ENCODE data around the gene WRNIP1.
A peak's percentile ranks its signal among the peaks of the same experiment; 100 is the strongest.
"Not testable (repeated sequence)": the region's sequence is repeated elsewhere in the genome, so short reads cannot be mapped to it uniquely, and the experiment has no call there.

Gene WRNIP1

DNA sequence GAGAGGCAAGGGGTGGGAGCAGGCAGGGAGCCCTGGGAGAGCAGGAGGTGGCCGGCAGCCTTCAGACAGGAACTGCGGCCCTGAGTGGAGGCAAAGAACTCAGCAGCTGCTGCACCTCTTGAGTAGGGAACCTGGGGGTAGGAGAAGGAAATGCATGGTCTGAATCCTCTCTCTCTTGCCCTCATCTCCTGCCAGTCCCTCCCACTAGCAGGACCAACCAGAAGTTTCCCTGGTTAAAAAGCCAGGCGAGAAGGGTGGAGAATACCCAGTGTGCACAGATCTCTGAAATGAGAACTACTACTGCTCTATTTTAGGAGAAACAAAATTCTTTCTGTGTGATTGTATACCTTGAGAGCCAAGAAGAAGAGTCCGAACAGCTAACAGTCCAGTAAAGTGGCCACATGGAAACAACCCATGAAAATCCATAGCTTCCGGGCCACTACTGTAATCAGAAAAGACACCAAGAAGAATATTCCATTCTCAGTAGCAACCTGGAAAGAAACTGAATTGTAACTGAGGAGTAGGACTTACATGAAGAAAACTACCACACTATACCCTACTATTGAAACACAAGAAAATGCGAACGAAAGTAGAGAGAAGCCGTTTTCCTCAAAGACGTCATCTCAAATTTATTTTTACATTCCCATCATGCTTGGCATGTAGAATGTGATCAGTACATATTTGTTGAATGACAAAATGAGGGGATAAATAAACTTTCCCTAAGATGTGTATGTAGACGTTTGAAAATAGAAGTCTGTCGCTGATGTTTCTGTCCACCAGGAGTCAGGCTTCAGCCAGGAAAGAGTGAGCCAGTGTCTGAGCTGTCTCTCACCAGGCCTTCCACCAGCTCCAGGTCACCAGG, 25.6 kb downstream of the WRNIP1 start:
- peak; percentile 87 for DNase-seq

DNA sequence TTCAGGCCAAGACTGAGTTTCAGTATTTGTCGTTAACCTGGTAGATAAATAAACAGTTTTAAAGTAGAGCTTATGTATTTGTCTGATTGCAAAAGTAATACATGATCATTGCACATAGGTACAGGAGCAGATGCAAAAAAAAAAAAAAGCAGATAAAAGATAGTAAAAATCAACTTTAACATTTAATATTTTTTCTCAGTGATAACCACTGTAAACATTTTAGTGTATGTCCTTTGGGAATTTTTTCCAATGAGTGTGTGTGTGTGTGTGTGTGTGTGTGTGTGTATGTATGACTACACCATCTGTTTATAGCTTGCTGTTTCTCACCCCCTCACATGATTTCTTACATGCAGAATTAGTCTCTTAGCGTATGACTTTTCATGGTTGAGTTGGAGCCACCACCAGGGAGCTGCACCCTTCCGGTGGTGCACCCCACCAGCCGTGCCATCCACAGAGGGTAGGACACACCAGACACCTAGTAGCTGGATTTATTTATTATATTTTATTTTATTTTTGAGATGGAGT, 26.3 kb downstream of the WRNIP1 start:
- DNase-seq, result no peak

DNA sequence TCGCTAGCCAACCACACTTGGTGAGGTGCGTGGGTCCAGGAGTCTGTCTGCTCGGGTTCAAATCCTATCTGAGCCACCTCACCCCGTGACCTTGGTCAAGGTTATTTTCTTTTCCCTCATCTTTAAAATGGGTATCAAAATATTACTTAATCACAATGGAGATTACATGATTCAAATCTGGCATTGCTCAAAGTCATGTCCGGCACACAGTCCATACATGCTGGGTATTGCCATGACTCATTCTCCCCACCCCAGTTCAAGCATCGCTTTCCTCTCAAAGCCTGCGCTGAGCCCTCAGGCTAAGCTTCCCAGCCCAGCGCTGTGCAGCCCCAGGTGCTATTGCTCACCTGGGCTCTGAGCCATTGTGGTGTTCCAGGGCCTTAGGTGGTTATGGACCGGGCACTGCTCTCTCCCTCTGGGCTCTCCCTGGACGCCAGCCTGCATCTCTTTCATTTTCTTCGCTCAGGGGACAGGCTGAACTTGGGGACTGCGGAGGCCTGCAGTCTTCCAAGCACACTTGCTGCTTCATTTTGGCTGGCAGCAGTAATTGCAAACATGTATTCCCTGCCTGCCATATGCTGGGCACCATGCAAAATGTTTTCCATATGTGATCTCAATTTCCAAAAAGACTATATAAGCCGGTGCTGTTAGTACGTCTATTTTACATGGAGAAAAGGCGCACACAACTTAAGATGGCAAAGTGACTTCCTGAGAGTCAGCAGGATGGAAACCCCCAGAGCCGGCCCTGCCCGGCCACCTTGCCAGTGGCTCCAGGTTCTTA, 27.3 kb downstream of the WRNIP1 start:
- no peak for DNase-seq

DNA sequence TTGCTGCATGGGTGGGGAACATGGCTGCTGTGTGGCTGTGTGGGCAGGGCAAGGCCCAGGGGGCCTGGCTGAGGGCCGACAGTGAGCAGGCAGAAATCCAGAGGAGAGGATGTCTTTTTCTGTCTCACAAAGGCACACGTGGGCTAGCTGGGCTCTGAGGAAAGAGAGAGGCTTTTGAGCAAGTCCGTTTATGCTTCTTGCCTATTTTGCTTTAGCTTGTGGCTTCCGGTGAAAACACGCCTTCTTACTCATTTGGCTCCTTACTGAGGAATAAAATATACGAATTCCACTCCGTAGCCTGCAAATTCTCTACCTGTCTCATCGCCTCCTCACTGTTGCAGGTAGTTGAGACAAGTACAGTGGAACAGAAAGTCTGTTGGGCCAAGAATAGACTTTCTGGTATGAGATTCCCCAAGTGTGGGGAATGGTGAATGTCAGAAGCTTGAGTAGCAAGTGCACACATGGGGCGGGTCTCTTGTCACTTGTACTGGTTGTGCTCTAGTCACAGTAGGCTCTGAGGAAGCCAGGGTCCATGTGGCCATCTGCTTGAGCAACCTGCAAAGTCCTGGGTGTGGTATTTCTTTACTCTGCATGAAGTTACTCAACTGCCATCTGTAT, 28.4 kb downstream of the WRNIP1 start:
- no peak for DNase-seq

DNA sequence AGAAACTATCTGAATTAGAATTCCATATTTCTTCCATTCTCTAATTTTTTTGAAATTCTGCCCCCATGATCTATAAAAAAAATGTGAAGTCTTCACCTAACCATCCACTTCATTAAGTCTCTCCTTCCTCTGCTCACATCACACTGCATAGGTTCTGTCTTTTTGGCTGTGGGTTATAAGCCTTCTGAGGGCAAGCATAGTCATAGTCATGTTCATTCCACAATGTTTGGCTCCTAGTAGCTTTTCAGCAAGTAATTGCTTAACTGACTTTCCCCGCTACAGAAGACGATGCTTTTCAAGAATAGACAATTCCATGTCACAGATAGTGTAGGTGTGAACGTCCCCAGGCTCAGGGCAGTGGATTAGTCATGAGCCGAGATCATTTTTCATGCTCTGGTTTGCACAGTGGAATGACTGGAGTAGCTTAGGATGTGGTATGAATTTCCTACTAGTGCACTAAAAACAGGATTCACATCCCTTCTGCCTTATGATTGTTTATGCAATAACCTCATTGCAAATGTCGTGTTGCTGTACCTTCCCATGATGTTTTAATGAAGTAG, 29.1 kb downstream of the WRNIP1 start:
- DNase-seq, result no peak

DNA sequence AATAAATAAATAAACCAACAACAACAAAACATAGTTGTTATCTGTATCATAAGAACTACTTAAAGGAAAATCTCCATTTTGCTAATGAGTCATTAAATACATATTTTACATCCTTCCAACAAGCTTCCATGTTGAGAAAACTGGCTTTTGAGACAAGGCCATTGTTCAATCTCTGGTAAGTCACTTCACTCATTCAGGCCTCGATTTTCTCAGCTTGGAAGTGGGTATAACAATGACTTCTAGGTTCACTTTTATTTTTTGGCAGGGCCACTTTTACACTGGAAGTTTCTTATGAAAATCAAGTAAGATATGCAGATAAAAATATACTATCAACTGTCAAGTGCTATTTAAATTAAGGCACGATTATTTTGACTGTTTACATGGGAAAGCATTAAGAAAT, 30.0 kb downstream of the WRNIP1 start:
- no peak for DNase-seq

DNA sequence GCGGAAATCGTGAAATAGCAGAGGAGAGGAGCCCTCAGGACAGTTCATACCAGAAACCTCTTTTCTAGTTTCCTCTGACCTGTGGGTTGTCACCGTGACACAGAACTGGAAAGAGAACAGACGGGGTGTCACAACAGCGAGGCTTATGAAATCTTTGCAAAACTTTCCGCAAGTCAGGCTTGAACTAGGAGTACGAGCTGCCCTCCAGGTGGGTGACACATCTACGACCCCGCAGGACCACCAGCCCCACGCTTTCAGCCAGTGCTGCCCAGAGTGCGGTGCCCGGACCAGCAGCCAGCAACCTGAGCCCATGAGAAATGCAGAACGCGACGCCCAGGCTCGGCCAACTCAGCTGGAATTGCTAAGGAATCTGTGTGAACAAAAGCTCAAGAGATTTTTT, 30.8 kb downstream of the WRNIP1 start:
- DNase-seq, result no peak

DNA sequence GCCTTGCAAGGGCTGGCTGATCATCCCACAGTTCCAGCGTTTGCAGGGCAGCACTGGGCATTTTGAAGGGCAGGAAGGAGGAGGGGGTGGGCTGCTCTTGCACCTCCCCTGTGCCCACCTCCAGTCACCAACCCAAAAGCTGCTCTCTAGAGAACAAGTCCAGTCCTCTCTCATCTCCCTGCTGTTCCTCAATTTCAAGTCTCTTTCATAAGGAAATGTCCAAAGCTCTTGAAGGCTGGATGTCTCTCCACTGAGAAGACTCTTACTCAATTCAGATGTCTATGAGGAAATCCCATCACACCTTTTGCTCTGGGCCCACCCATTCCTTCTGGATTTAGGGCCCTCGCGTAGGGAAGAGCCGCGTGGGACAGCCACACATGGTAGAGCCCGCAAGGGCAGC, 31.7 kb downstream of the WRNIP1 start:
- DNase-seq, result no peak

DNA sequence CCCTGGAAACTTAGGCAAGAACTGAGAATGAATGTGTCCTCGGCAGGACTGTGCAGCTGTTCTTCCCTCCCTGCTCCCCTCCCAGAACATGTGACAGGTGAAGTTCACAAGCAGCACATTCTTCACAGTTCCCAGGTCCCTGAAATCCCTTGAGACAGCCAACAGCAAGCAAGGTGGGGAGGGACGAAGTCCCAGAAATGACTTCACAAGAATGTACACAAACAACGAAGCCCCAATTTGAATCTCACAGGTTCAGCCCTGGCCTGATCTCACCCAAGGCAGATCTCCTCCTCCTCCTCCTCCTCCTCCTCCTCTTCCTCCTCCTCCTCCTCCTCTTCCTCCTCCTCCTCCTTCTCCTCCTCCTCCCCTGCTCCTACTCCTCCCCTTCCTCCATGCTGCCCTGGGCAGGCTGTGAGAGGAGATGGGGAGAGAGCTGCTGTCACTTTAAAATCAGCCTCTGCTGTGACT, 32.4 kb downstream of the WRNIP1 start:
- no peak for DNase-seq

DNA sequence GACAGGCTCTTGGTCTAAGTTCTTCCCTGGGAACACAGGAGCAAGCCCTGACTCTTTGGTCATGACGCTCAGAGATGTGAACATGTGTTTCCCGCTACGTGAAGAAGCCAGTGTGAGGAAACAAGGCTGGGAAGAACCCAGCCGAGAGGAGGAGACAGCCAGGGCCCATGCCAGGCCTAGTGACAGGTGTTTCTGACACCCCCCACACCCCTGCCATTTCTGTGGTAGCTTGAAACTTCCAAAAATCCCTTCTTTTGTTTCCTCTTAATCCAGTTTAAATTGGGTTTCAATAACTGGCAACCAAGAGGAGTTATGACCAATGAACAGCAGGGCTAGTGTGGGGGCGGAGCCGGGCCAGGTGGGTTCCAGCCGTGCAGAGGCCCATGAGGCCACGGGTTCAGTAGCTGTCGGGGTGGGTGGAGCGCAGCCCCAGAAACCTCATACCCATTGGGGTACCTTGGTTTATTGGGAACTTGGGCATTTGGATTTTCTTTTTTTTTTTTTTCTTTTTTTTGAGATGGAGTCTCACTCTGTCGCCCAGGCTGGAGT, 33.5 kb downstream of the WRNIP1 start:
- no peak for DNase-seq

DNA sequence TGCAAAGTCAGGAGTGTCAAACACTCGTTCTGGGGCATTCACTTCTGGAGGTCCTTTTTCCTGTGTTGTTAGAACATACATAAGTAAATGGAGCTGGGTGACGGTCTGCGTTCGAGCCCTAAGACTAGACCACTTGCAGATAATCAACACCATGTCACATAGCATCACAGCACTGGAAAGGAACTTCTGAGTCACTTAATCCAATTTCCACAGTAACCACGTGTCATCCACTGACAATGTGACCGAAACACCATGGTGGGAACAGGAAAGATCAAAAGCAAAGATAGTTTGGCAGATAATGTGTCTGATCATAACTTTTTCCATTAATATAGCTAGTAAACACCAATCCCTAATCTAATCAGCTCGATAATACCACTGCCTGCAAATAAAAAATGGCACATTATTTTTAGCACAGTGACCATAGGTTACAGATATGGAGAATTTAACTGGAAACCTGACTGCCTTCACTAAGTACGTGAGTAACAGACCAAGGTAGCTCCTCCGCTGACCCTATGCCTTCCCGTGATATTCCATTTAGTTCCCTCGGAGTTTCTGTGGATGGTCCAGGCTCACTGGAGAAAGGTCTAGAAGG, 34.8 kb downstream of the WRNIP1 start:
- no peak for DNase-seq

DNA sequence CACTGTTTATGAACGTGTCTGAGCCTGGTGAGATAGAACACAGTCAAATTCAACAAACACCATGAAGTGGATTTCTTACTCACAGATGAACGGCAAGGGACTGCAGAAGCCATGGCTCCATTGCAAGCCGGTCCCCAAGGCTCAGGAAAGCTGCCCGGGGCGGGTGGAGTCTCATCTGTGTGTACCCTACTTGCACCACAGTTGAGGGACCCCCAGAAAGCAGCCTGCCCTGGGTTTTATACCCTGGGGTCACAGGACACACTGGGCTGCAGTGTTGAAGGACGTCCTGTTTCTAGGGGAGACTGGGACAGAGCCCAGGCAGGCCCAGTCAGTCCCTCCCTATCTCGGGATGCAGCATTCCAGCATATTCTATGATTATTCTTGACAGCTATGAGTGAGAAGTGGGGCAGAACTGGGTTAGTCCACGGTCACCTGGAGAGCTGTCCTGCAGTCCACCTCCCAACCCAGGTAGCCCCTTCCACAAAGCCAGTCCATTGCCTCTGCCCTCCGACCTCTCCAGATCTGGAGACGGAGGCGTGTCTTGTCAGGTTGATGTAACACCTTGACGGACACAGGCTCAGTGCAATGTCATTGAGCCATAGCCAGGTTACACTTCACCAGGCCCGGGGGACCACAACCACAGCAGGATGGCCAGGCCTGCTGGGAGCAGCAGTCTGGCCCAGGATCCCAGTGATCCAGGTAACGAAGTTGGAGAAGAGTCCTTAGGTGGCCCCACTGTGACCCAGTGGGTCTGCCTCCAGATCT, 35.5 kb downstream of the WRNIP1 start:
- DNase-seq, result no peak

DNA sequence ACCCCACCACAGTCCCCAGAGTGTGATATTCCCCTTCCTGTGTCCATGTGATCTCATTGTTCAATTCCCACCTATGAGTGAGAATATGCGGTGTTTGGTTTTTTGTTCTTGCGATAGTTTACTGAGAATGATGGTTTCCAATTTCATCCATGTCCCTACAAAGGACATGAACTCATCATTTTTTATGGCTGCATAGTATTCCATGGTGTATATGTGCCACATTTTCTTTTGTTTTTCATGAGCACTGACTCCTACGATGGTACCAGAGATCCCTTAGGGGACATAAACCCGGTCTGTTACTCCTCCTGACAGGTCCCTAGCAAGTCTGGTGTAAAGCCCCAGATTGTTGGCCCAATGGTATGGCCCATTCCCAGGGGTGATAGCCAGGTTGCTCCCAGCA, 36.5 kb downstream of the WRNIP1 start:
- DNase-seq, result not testable (repeated sequence)

DNA sequence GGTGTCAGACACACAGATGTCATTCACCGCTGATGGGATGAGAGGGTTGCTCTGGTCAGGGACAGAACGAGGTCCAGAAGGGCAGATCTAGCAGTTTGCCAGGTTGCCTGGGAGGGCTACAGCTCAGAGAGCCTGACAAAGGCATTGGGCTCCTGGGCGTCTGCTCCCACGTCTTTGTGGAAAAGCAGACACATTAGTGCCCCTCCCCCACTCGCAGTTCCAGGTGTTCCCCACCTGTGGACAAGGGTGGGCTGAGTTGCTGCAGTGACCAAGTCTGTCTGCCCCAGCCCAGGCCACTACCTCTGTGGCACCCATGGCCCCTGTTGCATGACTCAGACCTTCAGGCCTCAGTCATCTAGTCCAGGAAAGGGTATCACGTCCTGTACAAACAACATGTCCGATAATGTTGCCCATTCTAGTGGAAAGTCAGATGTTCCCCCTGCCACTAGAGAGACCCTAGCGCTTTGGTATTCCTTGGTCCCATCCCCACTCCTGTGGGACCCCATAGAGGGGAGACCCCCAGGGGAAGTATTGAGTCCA, 37.4 kb downstream of the WRNIP1 start:
- no peak for DNase-seq

DNA sequence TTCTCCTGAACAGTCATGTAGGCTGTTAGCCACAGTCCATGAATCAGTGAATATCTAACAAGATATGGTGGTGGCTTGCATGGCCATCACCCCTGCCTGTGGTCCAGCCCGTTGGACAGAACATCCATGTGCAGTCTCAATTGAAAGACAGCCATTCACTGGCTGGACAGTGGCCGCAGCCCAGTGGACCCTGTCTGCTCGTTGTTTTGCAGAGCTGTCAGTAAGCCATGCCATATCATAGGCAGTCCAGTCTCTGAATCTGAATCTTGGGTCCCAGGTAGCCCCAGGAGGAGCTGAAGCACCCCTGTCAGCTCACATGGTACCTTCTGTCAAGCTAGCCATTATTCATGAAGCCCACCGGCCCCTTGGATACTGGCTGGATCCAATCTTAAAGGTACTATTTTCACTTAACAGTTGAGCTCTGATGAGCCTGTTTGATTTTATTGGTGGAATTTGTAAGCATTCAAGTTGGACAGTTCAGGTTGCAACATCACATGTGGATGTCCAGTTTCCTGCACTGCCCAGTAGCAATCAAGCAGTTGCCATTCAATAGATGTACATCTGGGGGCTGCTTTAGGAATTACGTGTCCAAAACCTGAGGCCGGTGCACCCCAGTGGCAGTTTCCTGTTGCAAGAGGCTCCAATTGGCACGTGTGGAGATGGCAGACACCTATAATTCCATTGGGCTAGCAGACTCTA, 38.7 kb downstream of the WRNIP1 start:
- no peak for DNase-seq

DNA sequence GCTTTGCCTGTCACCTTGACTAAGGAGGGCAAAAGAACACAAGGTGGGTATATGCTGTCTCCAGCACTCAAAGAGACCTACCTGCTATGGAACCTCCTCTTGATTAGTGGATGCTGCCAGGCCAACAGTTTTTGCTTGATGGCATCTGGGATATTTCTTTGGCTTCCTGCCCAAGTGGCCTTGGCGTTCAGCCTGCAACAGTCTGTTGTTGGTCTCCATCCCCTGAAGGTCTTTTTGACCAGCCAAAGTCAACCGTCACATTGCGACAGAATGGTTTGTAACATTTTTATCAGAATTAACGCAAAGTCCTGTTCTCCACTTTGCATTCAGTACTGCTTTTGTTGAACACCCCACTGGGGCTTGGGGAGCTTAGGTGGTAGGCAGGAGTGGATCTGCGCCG, 39.3 kb downstream of the WRNIP1 start:
- no peak for DNase-seq

DNA sequence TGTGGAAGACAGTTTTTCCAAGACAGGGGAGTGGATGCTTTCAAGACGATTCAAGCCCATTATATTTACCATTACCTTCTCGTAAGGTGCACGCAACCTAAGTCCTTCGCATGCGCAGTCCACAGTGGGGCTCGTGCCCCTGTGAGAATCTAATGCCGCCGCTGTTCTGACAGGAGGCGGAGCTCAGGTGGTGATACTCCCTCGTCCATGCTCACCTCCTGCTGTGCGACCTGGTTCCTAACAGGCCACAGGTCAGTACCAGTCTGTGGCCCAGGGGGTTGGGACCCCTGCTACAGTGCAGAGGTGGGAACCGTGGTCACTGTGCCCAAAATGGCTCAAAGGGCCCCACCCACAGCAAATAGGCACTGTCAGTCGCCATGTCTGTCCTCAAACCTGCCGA, 39.8 kb downstream of the WRNIP1 start:
- no peak for DNase-seq

DNA sequence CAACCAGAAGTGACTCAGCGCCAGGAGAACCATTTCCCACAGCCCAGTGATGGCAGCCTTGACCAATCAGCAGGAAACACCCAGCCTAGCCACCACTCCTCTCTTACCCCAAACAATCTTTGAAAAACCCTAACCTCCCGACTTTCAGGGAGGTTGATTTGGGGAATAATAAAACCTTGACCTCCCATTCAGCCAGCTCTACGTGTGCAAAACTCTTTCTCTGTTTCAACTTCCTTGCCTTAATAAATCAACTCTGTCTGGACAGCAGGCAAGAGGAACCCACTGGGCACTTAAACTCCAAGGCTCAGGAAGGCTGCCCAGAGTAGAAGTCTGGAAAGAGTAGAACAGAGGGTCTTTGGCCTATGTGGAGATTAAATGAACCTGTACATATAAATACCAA, 41.5 kb downstream of the WRNIP1 start:
- no peak for DNase-seq

DNA sequence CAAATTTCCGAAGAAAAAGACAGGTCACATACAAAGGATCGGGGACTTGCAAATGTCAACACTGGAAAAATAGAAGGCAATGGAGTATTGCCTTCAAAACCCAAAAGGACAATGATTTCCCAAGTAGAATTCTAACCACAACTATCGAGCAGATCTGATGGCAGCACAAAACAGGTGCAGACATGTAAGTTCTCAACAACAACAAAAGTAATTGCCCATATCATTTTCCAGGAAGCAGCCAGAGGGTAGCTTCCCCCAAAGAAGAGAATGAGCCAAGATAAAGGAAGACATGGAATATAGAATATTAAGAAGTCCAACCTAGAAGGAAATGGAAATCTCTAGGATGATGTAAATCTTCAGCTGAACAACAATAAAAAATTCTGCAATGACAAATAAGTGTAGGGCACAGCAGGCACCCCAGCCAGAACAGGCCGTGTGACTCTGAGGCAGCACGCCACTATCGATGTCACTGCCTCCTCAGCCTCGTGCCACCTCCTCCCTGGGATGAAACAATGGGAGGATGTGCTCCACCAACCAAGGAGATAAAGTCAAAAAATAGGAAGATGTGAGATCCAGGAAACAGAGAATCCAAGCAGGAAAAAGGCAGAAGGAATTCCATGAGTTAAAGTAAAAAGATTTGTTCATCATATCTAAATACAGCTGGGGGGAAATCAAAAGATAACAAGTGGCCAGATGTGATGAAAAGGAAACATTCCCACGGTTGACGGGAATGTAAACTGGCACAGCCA, 42.3 kb downstream of the WRNIP1 start:
- DNase-seq, result no peak

DNA sequence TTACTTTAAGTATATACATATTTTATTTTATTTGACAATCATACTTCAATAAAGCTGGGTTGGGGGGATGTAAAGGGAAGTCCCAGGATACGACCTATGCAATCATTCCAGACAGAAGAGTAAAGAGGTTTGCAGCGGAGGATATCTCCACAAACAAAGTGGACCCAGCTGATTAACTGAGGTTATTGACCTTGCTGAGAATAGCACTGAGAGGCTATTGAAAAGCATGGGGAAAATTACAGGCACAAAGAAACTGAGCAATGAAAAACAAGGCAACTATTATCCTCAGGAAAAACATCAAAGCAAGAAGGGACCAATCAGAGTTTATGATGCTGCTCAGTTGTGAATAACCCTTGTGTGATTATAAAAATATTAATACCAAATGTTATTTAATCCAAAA, 43.8 kb downstream of the WRNIP1 start:
- DNase-seq, result no peak
